Activated CD8-positive, alpha-beta memory T cell treated with anti-CD3 and anti-CD28 coated beads for 36 hours (primary cell): Measurements from ENCODE around the gene SERPINB3. TPM values are rescaled to one million over a fixed set of nuclear protein-coding genes. Genes with fewer than 3 reads are reported as not detected.
"Not testable (repeated sequence)": the region's sequence is repeated elsewhere in the genome, so short reads cannot be mapped to it uniquely, and the experiment has no call there.

Source experiments
- CTCF ChIA-PET: fragments of 350-600 bp; sonication (Branson Sonifier 250); formaldehyde crosslinking; loops from one replicate; lab custom pipeline; 2021; ENCODE audit warnings: antibody characterized with exemption; lab: Charles Lee
- POLR2A ChIA-PET: fragments of 350-600 bp; sonication (Branson Sonifier 250); formaldehyde crosslinking; loops from one replicate; lab custom pipeline; 2021; ENCODE audit warnings: antibody characterized with exemption; lab: Charles Lee
- total RNA-seq, 2 experiments: library from RNA; stranded (reverse); gene quantifications; one replicate each; pipeline ENCODE4 v1.2.3, GENCODE V29; 2021

The SERPINB3 gene
- total RNA-seq, 2 experiments from 2014 or later, result not detected

DNA sequence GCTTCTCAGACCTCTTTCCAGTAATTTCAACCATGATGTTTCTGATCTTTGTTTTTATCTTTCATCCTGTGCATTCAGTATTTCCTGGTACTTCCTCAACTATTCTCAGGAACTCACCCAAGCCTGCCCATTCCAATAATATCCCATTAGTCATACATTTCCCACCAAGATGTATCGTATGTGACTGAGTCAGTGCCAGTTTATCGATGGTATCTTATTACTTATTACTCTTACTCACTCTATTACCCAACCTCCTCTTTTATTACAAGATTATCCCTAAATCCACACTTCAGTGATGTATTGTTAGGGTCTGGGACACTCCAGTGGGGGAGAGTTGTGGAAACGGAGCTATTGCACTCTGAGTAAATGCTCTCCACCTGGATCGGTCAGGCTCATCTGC, 2.8 kb downstream of the SERPINB3 start:
- POLR2A ChIA-PET, CTCF ChIA-PET: not testable (repeated sequence)

DNA sequence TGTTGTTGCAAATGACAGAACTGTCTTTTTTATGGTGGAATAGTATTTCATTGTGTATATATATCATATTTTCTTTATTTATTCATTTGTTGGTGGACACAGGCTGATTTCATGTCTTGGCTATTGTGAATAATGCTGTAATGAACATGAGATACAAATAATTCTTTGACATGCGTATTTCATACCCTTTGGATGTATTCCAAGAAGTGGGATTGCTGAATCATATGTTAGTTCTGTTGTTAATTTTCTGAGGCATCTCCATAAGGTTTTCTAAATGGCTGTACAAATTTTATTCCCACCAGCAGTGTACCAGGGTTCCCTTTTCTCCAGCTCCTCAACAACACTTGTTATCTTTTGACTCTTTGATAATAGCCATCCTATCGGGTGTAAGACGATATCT, 11.4 kb downstream of the SERPINB3 start:
- CTCF ChIA-PET, POLR2A ChIA-PET: not testable (repeated sequence)

DNA sequence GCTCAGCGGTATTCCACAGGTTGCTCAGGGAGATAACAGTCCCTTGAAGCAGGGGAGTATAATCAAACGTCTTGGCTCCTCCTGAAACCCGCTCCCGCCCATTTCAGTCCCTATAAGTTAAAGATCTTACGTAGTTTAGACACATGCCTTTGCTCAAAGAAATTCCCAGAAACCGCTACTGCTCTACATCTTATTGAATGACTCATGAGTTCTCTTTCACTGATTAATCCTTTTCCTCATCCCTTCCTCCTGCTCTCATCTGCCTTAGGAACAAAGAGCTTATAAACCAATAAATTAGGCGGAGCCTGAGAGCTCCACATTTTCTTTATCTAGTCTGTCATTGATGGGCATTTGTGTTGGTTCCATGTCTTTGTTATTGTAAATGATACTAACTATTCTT, 13.5 kb downstream of the SERPINB3 start:
- ChIA-PET CTCF (no interaction called here), POLR2A (no interaction called here)

DNA sequence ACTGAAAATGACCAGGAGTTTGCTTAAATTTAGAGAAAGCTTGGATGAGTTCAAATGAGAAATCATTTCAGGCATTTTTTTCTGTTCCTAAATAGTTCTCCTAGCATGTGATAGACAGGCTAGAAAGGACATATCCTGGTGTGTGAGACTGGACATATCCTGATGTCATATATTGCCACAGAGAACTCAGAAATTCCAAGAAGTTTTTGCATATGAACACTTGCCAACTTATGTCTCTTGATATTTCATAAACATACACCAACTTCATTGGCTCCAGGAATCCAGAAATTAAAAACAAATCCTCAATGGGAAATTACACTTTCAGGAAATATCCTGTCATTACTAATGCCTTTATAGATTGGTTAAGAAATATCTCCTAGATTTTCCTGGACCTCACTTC, 14.8 kb downstream of the SERPINB3 start:
- POLR2A ChIA-PET, result no interaction called here

DNA sequence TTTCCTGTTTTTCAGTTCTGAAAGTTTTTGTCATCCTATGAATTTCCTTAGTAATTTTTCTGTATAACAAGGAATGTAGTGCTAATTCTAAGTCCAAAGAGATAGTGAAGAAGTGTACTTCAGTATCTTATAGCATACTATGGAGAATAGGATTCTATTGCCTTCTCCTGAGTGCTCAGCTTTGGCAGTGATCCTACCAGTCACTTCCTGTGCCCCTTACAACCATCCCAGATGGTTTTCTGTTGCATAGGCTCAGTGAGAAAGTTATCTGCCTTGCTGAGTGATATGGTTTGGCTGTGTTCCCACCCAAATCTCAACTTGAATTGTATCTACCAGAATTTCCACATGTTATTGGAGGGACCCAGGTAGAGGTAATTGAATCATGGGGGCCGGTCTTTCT, 17.0 kb downstream of the SERPINB3 start:
- CTCF ChIA-PET, POLR2A ChIA-PET: not testable (repeated sequence)

More for the DNA sequence above, 14.8 kb downstream of the SERPINB3 start:
- CTCF ChIA-PET, result no interaction called here

DNA sequence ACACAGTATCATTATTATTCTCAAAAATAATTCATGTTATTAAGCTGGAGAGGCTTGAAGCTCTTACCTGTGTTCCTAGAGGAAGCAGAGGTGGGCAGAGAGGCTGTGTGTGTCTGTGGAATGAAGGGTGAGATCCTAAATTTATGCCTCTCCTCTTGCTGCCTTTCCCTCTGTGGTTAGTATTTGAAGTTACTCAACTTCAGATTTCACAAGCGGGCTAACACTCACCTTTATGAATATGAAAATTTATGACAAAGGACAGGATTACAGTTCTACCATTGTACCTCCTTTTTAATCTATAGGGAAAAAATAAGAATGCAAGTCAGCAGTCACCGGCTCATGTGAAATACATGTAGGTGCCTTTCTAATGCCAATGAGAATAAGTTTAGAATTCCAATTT, 17.6 kb downstream of the SERPINB3 start, which contains the start of gene SERPINB4:
Gene SERPINB4 (minus strand): TSS at position 115 of the 400 bp plus-strand sequence. CDS start 679 bp downstream, outside the sequence.
- CTCF ChIA-PET, POLR2A ChIA-PET: not testable (repeated sequence)

DNA sequence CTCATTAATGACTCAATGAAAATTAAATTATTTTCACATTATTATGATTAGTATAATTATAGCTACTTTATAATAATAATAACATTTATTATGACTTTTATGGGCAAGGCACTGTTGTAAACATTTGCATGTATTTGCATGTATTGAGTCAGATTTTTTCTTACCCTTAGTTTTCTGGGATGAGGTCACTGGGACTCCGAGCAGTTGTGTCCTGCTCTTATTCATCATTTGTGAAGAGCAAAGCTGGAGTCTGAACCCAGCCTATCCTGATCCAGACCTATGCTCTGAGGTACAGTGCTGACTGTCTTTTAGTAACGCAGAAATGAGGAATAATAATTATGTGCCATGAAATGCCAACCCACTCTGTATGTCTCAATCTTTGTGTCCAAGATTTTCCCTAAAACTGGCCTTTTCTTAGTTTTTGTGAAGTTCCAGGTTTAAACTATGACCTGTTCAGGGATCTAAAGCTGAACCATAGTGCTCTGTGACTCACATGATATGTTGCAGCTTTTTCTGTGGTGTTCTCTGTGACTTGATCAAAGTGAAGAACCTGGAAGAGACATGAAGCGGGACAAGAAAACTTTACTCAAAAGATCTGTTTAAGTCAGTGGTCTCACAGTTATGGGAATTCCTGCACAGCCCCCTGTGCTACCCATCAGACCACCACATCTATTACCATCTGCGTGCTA, 18.9 kb downstream of the SERPINB3 start:
- CTCF ChIA-PET, POLR2A ChIA-PET: not testable (repeated sequence)

DNA sequence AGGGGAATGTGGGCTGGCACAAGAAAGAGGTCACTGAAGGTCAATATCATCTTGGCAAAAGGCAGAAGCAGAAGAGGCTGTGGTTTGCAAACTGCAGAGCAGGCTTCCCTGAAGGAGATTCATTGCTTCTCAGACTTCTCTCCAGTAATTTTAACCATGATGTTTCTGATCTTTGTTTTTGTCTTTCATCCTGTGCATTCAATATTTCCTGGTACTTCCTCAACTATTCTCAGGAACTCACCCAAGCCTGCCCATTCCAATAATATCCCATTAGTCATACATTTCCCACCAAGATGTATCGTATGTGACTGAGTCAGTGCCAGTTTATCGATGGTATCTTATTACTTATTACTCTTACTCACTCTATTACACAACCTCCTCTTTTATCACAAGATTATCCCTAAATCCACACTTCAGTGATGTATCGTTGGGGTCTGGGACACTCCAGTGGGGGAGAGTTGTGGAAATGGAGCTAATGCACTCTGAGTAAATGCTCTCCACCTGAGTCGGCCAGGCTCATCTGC, 20.5 kb downstream of the SERPINB3 start:
- POLR2A ChIA-PET, CTCF ChIA-PET: not testable (repeated sequence)

DNA sequence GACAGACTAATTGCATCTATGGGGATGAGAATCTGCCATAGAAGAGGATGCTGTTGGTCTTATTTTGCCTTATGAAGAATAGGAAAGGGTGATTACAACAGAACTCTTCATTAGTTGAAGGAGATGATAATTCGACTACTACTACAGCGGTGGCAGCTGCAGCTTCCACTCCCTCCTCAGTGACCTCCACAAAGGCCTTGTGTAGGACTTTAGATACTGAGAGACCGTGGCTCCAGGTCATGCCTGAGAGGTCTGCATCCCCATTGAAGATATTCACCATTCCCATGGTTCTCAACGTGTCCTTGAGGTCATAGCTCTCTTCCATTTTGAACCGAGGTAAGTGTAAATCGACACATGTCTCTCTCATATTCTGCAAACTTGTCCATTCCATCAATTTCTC, 24.0 kb downstream of the SERPINB3 start:
- CTCF ChIA-PET, result no interaction called here

DNA sequence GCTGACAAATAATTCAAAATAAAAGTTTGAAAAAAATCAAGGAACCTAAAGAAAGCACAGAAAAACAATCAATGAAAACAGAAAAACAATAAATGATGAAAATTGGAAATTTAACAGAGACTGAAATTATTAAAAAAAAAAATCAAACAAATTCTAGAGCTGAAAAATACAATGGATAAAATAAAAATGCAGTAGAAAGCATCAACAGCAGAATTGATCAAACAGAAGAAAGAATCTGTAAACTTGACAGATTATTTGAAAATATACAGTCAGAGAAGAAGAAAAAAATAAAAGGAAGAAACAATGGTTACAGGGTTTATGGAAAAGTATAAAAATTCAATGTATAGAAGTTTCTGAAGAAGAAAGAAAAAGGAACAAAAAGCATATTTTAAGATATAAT, 33.9 kb downstream of the SERPINB3 start:
- POLR2A ChIA-PET, result no interaction called here

More for the DNA sequence above, 24.0 kb downstream of the SERPINB3 start:
- POLR2A ChIA-PET, result no interaction called here

DNA sequence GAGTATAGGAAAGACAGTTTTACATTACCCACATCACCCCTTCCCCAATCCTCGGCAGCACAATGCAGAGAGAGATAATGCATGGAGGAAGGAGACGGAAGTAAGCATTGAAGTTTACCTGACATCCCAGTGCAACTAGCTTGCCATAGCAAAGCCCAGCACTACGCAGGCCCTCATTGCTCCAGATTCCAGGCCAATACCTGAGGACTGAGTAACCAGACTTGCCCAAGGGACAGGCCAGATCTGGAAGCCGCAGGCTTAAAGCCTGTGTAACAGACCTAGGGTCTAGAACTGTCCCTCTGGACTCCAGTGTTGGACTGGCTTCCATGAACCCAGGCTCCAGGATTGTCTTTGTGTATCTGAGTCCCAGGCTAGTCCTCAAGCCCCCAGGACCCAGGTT, 35.3 kb downstream of the SERPINB3 start:
- CTCF ChIA-PET, result no interaction called here

More for the DNA sequence above, 33.9 kb downstream of the SERPINB3 start:
- CTCF ChIA-PET, result no interaction called here

DNA sequence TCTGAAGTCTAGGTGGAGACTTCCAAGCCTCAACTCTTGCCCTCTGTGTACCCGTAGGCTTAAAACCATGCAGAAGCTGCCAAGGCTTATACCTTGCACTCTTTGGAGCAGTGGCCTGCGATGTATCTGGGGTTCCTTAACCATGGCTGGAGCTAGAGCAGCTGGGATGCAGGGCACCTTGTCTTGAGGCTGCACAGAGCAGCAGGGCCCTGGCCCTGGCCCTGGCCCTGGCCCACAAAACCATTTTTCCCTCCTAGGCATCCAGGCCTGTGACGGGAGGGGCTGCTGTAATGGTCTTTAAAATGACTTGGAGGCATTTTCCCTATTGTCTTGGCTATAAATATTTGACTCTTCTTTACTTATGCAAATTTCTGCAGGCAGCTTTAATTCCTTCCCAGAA, 36.8 kb downstream of the SERPINB3 start:
- ChIA-PET CTCF (no interaction called here), POLR2A (no interaction called here)

More for the DNA sequence above, 35.3 kb downstream of the SERPINB3 start:
- POLR2A ChIA-PET, result no interaction called here

DNA sequence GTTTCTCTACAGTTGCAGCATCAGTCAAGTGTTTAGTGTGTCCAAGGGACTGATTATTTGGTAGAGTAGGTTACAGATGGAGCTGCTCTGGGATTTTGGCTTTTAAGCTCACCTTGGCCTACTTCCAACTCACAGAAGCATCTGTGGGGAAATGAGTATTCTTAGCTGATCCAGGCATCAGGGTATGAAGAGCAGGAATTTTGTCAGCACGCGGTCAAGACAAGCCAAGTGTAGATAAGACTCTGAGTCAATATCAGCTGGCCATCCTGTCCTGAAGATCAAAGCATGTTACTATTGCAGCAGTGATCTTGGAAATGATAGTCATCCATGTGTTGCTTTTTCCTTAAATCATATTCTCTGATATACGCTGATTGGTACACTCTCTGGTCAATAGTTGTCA, 42.0 kb downstream of the SERPINB3 start:
- ChIA-PET POLR2A (no interaction called here), CTCF (no interaction called here)

DNA sequence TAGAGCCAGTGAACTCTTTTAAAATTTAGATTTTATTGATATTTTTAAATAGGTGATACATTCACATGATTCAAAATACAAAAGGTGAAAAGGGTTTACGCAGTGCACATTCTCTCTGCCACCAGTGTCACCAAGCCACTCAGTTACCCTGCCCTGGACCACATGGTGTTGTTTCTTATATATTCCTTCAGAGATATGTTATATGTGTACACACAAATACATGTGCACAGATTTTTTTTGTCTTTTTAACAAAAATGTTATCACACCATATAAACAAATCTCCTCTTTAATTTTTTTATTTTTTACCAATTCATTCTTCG, 43.8 kb downstream of the SERPINB3 start:
- POLR2A ChIA-PET, result no interaction called here
- CTCF ChIA-PET, result no interaction called here

DNA sequence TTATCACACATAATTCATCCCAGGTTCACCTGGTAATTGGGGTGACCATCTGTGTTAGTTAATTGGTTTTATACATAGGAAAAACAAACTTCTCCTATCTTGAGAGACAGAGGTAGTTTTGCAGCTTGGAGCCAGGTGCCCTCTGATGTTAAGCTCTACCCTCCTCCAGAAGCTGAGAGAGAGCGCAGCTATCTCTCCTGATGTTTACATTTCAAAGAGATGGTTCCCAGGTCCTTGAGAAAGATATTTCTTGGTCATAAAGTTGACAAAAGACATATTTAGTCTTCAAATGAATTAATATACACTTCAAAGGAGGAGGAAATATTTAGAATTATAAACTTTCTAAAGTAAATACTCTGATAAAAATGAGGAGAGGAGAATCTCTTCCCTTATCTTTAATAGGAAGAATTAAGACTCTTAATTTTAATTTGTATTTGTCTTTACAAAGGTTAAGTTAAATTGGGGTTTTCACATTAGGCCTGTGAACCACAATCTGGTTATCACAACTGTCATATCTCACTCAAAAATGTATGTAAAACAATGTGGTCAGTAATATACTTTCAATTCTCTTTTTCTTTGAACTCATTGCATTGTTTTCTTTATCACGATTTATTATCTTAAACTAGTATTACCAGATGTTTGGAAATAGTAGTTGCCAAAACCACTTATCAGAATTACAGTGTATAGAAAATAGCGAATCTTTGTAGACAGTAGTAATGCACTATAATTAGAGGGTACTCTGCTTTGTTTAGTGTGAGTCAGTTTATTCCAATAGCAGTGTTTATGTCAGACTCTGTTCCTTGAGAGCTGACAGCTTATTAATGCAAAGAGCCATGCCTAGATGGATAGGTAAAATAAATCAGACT, 44.4 kb downstream of the SERPINB3 start:
- POLR2A ChIA-PET, result no interaction called here

DNA sequence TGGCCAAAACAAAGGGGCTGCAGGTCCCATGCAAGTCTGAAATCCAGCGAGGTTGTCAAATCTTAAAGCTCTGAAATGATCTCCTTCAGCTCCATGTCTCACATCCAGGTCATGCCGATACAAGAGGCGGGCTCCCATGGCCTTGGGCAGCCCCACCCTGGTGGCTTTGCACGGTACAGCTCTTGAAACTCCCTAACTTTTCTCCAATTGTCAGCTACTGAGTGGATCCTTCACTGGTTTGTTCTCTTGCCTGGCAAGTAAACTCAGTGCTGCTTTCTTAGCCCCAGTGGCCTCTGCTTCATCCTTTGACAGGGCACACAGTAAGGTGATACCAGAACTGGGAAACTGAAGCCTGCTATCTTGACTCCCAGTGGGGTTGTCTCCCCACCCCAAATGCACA, 48.3 kb downstream of the SERPINB3 start:
- ChIA-PET POLR2A (no interaction called here), CTCF (no interaction called here)

More for the DNA sequence above, 44.4 kb downstream of the SERPINB3 start:
- CTCF ChIA-PET, result no interaction called here

DNA sequence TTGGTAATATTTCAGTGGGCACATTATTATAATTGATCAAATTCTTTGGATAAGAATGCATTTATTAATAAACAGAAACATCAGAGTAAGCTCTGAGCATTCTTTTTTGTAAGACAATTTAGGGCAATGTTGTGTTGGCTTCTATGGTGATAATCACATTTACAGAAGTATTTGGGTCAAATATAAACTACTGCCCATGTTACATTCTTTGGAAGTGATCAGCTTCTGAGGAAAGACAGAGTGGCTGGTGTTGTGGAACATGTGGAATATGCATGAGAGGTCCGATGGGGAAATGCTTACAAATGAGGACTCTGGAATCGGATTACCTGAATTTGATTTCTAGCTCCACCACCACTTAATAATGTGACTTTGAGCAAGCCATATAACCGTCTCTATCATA, 55.2 kb downstream of the SERPINB3 start:
- ChIA-PET POLR2A (no interaction called here), CTCF (no interaction called here)
